Panc1 (cell line): ENCODE measurements around the gene OR10P1. TPM values are rescaled to one million over a fixed set of nuclear protein-coding genes. Genes with fewer than 3 reads are reported as not detected.

Experiments used
- ATAC-seq: fragments of 200-7000 bp; cut with Tn5 transposase; 2 replicates; pipeline ENCODE4 v1.9.1; 2020; ENCODE audit warnings: mild to moderate bottlenecking, moderate library complexity
- BruUV-seq: library from RNA; stranded (reverse); fragments of 400-500 nt; replicated peaks from 2 replicates; lab custom pipeline; 2021; lab: Mats Ljungman, UMichigan
- CTCF ChIA-PET: fragments of 300-600 bp; sonication (Branson Sonifier 250); formaldehyde crosslinking; loops from one replicate; lab custom pipeline; 2022; ENCODE audit warnings: antibody characterized with exemption; lab: Charles Lee
- POLR2A ChIA-PET: fragments of 300-600 bp; sonication (Branson Sonifier 250); formaldehyde crosslinking; loops from one replicate; lab custom pipeline; 2022; ENCODE audit warnings: antibody characterized with exemption; lab: Charles Lee
- DNase-seq: peaks from one replicate; pipeline ENCODE4 v3.0.0-alpha.2; 2010; ENCODE audit warnings: low read depth, low spot score
- H3K27ac ChIP-seq: 2 replicates; pipeline ENCODE4 v1.5.1; 2011; ENCODE audit warnings: mild to moderate bottlenecking, low read length, inconsistent platforms
- H3K27me3 ChIP-seq: fragments of 200-500 bp; sonication (Bioruptor generic); 2 replicates; pipeline ENCODE4 v1.6.0; 2014; ENCODE audit warnings: low read length, inconsistent platforms; ENCODE audit not compliant: control insufficient read depth, insufficient read depth
- H3K36me3 ChIP-seq: fragments of 200-500 bp; sonication (Bioruptor generic); 2 replicates; pipeline ENCODE4 v1.5.1; 2014; ENCODE audit warnings: inconsistent platforms, mild to moderate bottlenecking, low read length, moderate library complexity; ENCODE audit not compliant: control insufficient read depth, insufficient read depth
- H3K4me1 ChIP-seq: 2 replicates; pipeline ENCODE4 v1.5.1; 2011; ENCODE audit warnings: inconsistent platforms, mild to moderate bottlenecking, low read length, moderate library complexity; ENCODE audit not compliant: control insufficient read depth, insufficient read depth
- H3K4me3 ChIP-seq, 2 experiments: 2 replicates each; pipeline ENCODE4 v1.5.1; 2011 to 2012; ENCODE audit warnings: low read depth in 2 of 2, low read length in 2 of 2, mild to moderate bottlenecking in 2 of 2, inconsistent platforms in 1 of 2, moderate library complexity in 1 of 2
- H3K9me3 ChIP-seq: fragments of 200-500 bp; sonication (Bioruptor generic); 2 replicates; pipeline ENCODE4 v1.5.1; 2014; ENCODE audit warnings: low read depth, mild to moderate bottlenecking, inconsistent platforms, low read length, moderate library complexity; ENCODE audit not compliant: control insufficient read depth, insufficient read depth
- CTCF ChIP-seq: fragments of 450-650 bp; IDR thresholded peaks from 2 replicates; pipeline ENCODE4 v1.5.1; 2017; ENCODE audit warnings: mild to moderate bottlenecking
- POLR2AphosphoS5 ChIP-seq: IDR thresholded peaks from 2 replicates; pipeline ENCODE4 v1.6.1; 2012; ENCODE audit warnings: mild to moderate bottlenecking, low read depth, low read length, moderate library complexity
- REST ChIP-seq, 2 experiments: IDR thresholded peaks; 2 replicates each; pipeline ENCODE4 v1.6.1; 2011 to 2012; ENCODE audit warnings: low read depth in 2 of 2, control low read depth in 1 of 2, low read length in 1 of 2, mild to moderate bottlenecking in 1 of 2, moderate library complexity in 1 of 2; ENCODE audit not compliant: insufficient read depth in 1 of 2
- SIN3A ChIP-seq: IDR thresholded peaks from 2 replicates; pipeline ENCODE4 v1.6.1; 2012; ENCODE audit warnings: low read depth, mild to moderate bottlenecking, low read length, moderate library complexity, borderline replicate concordance; ENCODE audit not compliant: insufficient read depth
- TCF7L2 ChIP-seq: IDR thresholded peaks from 2 replicates; pipeline ENCODE4 v1.6.1; 2011; ENCODE audit warnings: mild to moderate bottlenecking, low read depth, low read length, inconsistent platforms
- in situ Hi-C: cut with HindIII; loops from 2 replicates; pipeline ENCODE4 v1.10.0; 2016; ENCODE audit warnings: low sequenced_read_pairs, low pct_unique_long_range_greater_than_20kb
- intact Hi-C: fragments of 100-400 bp; cut with micrococcal nuclease; formaldehyde crosslinking; loops from one replicate; pipeline ENCODE4 v1.10.0; 2022; ENCODE audit not compliant: unreplicated experiment
- total RNA-seq: library from RNA; stranded (reverse); gene quantifications from one replicate; pipeline ENCODE4 v1.2.1, GENCODE V29; 2021; ENCODE audit not compliant: unreplicated experiment

Gene OR10P1
- total RNA-seq, 1 experiment from 2014 or later, result not detected

GRCh38 chr12:55658635-55659391, 22.1 kb downstream of the OR10P1 start:
- DNase-seq (no peak), ATAC-seq (no peak)
- BruUV-seq, result no TSS peak
- intact Hi-C loops, result no loop called here
- no peaks in the 10 kb centered on the region for H3K36me3 ChIP-seq
- in situ Hi-C loops, result no loop called here
- ChIA-PET POLR2A (no interaction called here), CTCF (interaction anchor here (0.6 kb wide), 1 partner anchor 63 kb away, joined by 3 read pairs; no protein-coding TSS in a partner anchor)
- TF ChIP-seq CTCF (no peak), POLR2AphosphoS5 (no peak), REST (IDR thresholded peaks at IDR 0.05; ENCODE audit: insufficient read depth in 1 of 2, low read depth in 2 of 2, low read length in 1 of 2) (no peak), SIN3A (no peak), TCF7L2 (no peak)
- H3K27ac ChIP-seq, result no peak overlapping the region
- H3K4me1 ChIP-seq, result no peaks in the 10 kb centered on the region
- H3K4me3 ChIP-seq, result no peak overlapping the region
- no peaks in the 10 kb centered on the region for H3K9me3 ChIP-seq
- peaks cover 4% of the 10 kb centered on the region; the same call in 1 of the 2 replicates for H3K27me3 ChIP-seq

- in situ Hi-C loops (no loop called here), intact Hi-C loops (loop anchor here (1.0 to 2.0 kb wide), 2 partner anchors 61 to 78 kb away; partner anchors contain the start of gene RDH5)
- no peak for TF ChIP-seq POLR2AphosphoS5
- peak; percentile 80 for TF ChIP-seq CTCF
- H3K4me3 ChIP-seq, result no peak overlapping the region
- no peaks in the 10 kb centered on the region for H3K36me3 ChIP-seq
- no peaks in the 10 kb centered on the region for H3K4me1 ChIP-seq
- no TSS peak for BruUV-seq
- no peaks in the 10 kb centered on the region for H3K9me3 ChIP-seq
- ChIA-PET POLR2A (no interaction called here), CTCF (no interaction called here)
- DNase-seq (no peak), ATAC-seq (peak; percentile 79; the same call in 1 of the 2 replicates)
- H3K27me3 ChIP-seq, result peaks cover 4% of the 10 kb centered on the region; the same call in 1 of the 2 replicates
- no peak overlapping the region for H3K27ac ChIP-seq
These were observed 23.0 kb downstream of the OR10P1 start for GRCh38 chr12:55659486-55660385.
